Panc1 (cell line): ENCODE data around the gene PAX7.

Experiments used
- CTCF ChIP-seq: fragments of 450-650 bp; IDR thresholded peaks from 2 replicates; pipeline ENCODE4 v1.5.1; 2017; ENCODE audit warnings: mild to moderate bottlenecking
- POLR2AphosphoS5 ChIP-seq: IDR thresholded peaks from 2 replicates; pipeline ENCODE4 v1.6.1; 2012; ENCODE audit warnings: mild to moderate bottlenecking, low read depth, low read length, moderate library complexity
- SIN3A ChIP-seq: IDR thresholded peaks from 2 replicates; pipeline ENCODE4 v1.6.1; 2012; ENCODE audit warnings: low read depth, mild to moderate bottlenecking, low read length, moderate library complexity, borderline replicate concordance; ENCODE audit not compliant: insufficient read depth
- TCF7L2 ChIP-seq: IDR thresholded peaks from 2 replicates; pipeline ENCODE4 v1.6.1; 2011; ENCODE audit warnings: mild to moderate bottlenecking, low read depth, low read length, inconsistent platforms
- TF ChIP-seq, protein P1 (sequence below), 2 experiments: IDR thresholded peaks; 2 replicates each; pipeline ENCODE4 v1.6.1; 2011 to 2012; ENCODE audit warnings: low read depth in 2 of 2, control low read depth in 1 of 2, low read length in 1 of 2, mild to moderate bottlenecking in 1 of 2, moderate library complexity in 1 of 2; ENCODE audit not compliant: insufficient read depth in 1 of 2

GRCh38 chr1:18628511-18628910 is 2.1 kb upstream of the PAX7 start:
- TF ChIP-seq CTCF (no peak), POLR2AphosphoS5 (no peak), TCF7L2 (no peak), SIN3A (no peak)
- TF ChIP-seq, protein P1, sequence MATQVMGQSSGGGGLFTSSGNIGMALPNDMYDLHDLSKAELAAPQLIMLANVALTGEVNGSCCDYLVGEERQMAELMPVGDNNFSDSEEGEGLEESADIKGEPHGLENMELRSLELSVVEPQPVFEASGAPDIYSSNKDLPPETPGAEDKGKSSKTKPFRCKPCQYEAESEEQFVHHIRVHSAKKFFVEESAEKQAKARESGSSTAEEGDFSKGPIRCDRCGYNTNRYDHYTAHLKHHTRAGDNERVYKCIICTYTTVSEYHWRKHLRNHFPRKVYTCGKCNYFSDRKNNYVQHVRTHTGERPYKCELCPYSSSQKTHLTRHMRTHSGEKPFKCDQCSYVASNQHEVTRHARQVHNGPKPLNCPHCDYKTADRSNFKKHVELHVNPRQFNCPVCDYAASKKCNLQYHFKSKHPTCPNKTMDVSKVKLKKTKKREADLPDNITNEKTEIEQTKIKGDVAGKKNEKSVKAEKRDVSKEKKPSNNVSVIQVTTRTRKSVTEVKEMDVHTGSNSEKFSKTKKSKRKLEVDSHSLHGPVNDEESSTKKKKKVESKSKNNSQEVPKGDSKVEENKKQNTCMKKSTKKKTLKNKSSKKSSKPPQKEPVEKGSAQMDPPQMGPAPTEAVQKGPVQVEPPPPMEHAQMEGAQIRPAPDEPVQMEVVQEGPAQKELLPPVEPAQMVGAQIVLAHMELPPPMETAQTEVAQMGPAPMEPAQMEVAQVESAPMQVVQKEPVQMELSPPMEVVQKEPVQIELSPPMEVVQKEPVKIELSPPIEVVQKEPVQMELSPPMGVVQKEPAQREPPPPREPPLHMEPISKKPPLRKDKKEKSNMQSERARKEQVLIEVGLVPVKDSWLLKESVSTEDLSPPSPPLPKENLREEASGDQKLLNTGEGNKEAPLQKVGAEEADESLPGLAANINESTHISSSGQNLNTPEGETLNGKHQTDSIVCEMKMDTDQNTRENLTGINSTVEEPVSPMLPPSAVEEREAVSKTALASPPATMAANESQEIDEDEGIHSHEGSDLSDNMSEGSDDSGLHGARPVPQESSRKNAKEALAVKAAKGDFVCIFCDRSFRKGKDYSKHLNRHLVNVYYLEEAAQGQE (IDR thresholded peaks at IDR 0.05; ENCODE audit: insufficient read depth in 1 of 2, low read depth in 2 of 2, low read length in 1 of 2) = no peak
